PFSK-1 (cell line): Measurements from ENCODE around the gene STXBP5.

ENCODE experiments used
- FOXP2 ChIP-seq: optimal IDR thresholded peaks from 2 replicates; pipeline ENCODE3; 2011; ENCODE audit warnings: borderline replicate concordance, control low read depth, inconsistent platforms; ENCODE audit not compliant: insufficient read depth; ENCODE audit errors: extremely low read length, extremely low read depth
- POLR2AphosphoS5 ChIP-seq: IDR thresholded peaks from 2 replicates; pipeline ENCODE4 v1.6.1; 2012; ENCODE audit warnings: low read depth, mild to moderate bottlenecking, control low read depth, low read length, moderate library complexity
- SIN3A ChIP-seq: IDR thresholded peaks from 2 replicates; pipeline ENCODE4 v1.6.1; 2012; ENCODE audit warnings: mild to moderate bottlenecking, low read length, moderate library complexity, borderline replicate concordance; ENCODE audit not compliant: insufficient read depth
- TAF1 ChIP-seq: IDR thresholded peaks from 2 replicates; pipeline ENCODE4 v1.6.1; 2012; ENCODE audit warnings: low read length, control low read depth, borderline replicate concordance; ENCODE audit not compliant: insufficient read depth
- TF ChIP-seq, protein P1 (sequence below), 2 experiments: IDR thresholded peaks; 2 replicates each; pipeline versions ENCODE4 v1.6.1 to v1.8.0; 2011 to 2012; ENCODE audit warnings: low read depth in 2 of 2, low read length in 2 of 2, control low read depth in 1 of 2, inconsistent platforms in 1 of 2, mild to moderate bottlenecking in 1 of 2, moderate library complexity in 1 of 2; ENCODE audit not compliant: insufficient read depth in 1 of 2

The STXBP5 gene

DNA sequence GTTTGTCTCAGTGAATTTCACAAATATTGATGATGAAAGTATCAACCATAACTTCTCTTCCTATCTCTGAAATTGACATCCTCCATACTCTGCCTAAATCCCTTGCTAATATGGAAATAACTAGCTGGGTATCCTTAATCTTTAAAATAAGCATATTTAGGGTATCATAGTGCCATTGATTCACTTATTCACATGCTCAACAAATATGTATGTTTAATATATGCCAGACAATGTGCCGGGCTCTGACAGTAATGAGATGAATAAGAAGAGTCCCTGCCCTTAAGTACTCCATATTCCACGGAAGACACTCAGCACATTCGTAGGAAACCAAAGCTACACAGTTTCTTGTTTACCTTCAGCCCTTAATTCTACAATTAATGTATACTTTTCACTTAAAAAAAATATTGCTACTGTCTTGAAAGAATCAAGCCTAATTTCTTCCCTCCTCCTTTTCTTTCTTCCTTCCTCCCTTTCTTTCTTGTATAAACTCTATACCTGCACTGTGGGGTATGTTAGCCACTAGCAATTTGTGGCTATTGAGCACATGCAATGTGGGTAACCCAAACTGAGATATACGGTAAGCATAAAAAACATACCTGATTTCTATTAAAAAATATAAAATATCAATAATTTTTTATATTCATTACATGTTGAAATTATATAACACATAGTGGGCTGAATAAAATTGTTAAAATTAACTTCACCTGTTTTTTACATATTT, 42.8 kb upstream of the STXBP5 start:
- no peak for TF ChIP-seq POLR2AphosphoS5
- TF ChIP-seq, protein P1, sequence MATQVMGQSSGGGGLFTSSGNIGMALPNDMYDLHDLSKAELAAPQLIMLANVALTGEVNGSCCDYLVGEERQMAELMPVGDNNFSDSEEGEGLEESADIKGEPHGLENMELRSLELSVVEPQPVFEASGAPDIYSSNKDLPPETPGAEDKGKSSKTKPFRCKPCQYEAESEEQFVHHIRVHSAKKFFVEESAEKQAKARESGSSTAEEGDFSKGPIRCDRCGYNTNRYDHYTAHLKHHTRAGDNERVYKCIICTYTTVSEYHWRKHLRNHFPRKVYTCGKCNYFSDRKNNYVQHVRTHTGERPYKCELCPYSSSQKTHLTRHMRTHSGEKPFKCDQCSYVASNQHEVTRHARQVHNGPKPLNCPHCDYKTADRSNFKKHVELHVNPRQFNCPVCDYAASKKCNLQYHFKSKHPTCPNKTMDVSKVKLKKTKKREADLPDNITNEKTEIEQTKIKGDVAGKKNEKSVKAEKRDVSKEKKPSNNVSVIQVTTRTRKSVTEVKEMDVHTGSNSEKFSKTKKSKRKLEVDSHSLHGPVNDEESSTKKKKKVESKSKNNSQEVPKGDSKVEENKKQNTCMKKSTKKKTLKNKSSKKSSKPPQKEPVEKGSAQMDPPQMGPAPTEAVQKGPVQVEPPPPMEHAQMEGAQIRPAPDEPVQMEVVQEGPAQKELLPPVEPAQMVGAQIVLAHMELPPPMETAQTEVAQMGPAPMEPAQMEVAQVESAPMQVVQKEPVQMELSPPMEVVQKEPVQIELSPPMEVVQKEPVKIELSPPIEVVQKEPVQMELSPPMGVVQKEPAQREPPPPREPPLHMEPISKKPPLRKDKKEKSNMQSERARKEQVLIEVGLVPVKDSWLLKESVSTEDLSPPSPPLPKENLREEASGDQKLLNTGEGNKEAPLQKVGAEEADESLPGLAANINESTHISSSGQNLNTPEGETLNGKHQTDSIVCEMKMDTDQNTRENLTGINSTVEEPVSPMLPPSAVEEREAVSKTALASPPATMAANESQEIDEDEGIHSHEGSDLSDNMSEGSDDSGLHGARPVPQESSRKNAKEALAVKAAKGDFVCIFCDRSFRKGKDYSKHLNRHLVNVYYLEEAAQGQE (IDR thresholded peaks at IDR 0.05; ENCODE audit: insufficient read depth in 1 of 2, low read depth in 2 of 2, low read length in 2 of 2) = no peak
- no peak for TF ChIP-seq SIN3A
- TF ChIP-seq TAF1 = no peak
- no peak for TF ChIP-seq FOXP2

DNA sequence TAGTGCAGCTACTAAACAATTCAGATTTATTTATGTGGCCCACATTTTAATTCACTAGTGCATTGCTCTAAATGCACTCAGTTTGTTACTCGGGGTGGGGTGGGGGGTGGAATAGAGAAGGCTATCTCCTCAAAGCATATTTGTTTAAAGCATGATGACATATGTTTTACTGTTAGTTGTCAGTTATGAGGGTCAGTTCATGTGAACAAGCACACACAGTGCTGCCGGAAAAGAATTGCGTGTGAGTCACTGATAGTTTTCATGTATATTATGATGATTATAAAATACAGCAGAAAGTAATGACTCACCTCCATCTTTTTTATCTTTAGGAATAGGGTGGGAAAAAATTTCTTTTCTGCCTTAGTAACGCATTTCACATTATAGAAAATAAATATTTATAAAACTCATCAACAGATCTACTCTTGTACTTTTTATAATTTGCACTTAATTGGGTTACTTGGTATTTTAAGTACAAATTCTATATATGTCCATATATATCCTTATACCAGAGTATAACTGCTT, 42.2 kb upstream of the STXBP5 start:
- TF ChIP-seq, protein P1 (IDR thresholded peaks at IDR 0.05; ENCODE audit: insufficient read depth in 1 of 2, low read depth in 2 of 2, low read length in 2 of 2) = no peak
- no peak for TF ChIP-seq POLR2AphosphoS5
- TF ChIP-seq FOXP2 = no peak
- no peak for TF ChIP-seq SIN3A
- TF ChIP-seq TAF1 = no peak

DNA sequence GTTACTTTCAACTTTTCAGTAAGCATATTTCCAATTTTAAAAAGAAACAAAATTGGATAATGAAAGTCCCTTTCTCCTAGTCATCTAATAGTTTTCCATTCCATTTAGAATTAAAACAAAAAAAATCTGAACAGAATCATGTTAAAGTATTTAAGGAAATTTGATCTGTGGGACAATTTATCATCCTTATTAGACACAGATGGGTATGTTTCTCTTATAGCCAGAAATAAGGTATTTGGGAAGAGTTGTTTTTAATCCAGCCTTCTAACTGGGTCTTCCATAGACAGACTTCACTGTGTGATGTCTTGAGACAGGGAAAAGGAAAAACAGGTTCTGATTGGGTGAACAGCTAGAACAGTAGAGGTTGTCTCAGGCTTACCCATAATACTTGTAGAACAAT, 39.5 kb upstream of the STXBP5 start:
- TF ChIP-seq POLR2AphosphoS5 = no peak
- TF ChIP-seq, protein P1 (IDR thresholded peaks at IDR 0.05; ENCODE audit: insufficient read depth in 1 of 2, low read depth in 2 of 2, low read length in 2 of 2) = no peak
- TF ChIP-seq TAF1 = no peak
- TF ChIP-seq SIN3A = no peak
- TF ChIP-seq FOXP2 = no peak

DNA sequence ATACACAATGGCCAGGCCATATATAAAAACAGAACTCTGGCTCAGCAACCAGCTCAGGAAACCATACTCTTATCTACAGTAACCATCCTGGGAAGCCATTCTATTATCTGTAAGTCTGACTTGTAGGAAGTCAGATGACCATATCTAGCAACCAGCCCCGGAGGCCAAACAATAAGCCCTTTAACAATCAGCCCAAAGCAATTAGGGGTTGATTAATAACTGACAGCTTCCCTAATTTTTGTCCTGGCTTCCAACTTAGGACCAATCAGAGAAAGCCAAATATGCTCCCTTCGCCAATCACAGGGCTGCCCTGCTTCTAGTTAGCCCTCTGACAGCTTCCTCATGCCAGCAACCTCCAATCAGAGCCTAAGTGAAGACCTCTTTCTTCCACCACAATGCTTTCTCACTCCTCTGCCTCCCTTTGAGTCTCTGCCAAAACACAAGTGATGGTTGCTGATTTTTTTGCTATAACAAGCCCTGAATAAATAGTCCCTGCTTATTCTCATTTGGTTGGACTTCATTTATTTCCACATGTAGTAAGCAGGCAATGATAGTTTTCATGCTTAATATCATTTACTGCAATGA, 37.8 kb upstream of the STXBP5 start:
- TF ChIP-seq POLR2AphosphoS5 (no peak), TAF1 (no peak), FOXP2 (no peak), SIN3A (no peak)
- TF ChIP-seq, protein P1 (IDR thresholded peaks at IDR 0.05; ENCODE audit: insufficient read depth in 1 of 2, low read depth in 2 of 2, low read length in 2 of 2) = no peak

GRCh38 chr6:147166992-147167391, 37.2 kb upstream of the STXBP5 start:
- no peak for TF ChIP-seq POLR2AphosphoS5
- no peak for TF ChIP-seq SIN3A
- TF ChIP-seq, protein P1 (IDR thresholded peaks at IDR 0.05; ENCODE audit: insufficient read depth in 1 of 2, low read depth in 2 of 2, low read length in 2 of 2) = no peak
- no peak for TF ChIP-seq FOXP2
